ENCODE measurements around the gene CREB1.
A peak's percentile ranks its signal among the peaks of the same experiment; 100 is the strongest.
"Not testable (repeated sequence)": the region's sequence is repeated elsewhere in the genome, so short reads cannot be mapped to it uniquely, and the experiment has no call there.

Gene CREB1

DNA sequence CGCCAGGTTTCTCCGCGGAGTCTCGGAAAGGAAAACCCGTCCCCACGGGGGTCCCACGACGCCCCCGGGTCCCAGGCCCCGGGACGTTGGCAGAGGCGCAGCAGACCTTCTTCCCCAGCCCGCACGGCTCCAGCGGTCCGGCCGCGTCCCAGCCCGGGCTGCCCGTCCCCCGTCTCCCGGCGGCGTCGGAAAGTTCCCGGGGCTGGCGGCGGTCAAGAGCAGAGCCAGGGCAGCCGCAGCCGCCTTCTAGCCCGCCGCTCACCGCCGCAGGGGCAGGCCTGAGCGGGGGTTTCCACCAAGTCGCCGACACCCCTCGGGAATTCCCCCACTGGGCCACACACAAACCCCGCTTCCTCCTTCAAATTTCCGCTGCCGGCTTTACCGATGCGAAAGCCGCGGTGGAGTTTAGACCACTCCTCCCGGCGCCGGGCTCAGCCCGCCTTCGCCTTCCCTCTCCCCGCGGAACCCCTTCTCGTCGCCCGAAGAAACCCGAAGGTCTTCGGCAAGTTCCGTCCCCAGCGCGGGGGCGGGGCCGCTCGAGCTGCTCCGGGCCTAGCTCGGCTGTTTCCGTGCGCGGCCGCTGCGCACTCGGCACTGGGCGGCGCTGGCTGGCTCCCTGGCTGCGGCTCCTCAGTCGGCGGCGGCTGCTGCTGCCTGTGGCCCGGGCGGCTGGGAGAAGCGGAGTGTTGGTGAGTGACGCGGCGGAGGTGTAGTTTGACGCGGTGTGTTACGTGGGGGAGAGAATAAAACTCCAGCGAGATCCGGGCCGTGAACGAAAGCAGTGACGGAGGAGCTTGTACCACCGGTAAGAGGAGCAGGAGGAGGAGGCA is at the start of gene CREB1:
Gene CREB1, plus strand, starts transcription at position 633 of the 830 bp plus-strand sequence. CDS start 25,674 bp downstream, outside the sequence.
- DNase-seq, result peak; percentile 90 to 99 (median 97)

DNA sequence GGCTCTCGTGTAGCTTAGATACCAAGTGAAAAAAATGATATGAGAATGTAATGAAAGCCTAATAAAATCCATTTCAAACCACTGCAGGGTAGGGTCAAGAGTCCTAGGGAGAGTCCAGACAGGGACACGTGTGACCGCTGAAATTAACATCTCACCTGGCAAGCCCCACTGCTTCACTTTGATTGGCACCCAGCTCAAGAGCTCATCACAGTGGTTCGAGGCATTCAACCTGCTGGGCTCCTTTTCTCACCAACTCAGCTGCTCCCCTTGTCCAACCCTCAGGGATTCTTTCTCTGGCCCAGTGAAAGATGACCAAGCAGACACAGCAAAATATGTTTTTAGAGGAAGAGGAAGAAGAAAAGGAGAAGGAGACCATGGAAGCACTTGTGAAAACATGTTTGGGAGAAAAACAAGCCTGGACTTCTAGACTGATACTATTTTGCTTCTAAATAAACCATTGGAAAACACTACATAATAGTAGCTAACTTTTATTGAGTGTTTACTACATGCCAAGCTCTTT is 49.2 kb upstream of the CREB1 start:
- DNase-seq, result no peak

GRCh38 chr2:207481924-207482323 is 47.8 kb upstream of the CREB1 start:
- peak in 2 of 56 donors; percentile 5 to 39 for DNase-seq

DNA sequence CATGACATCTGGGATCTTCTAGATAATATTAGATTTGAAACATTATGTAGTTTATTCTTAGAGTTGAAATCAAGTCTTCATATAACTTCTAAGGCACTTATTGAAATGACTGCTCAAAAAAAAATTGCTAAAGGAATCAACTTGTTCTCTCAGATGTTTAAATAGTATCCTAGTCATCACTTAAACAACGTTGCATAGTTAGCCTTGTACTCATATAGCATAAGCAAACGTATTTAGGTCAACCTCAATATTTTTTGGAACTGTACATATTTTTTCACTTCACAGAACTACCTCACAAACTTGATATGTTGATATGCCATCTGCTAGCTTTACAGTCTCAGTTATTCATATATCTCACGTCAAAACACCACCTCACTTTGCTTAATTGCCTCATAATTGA is 47.1 kb upstream of the CREB1 start:
- no peak for DNase-seq

DNA sequence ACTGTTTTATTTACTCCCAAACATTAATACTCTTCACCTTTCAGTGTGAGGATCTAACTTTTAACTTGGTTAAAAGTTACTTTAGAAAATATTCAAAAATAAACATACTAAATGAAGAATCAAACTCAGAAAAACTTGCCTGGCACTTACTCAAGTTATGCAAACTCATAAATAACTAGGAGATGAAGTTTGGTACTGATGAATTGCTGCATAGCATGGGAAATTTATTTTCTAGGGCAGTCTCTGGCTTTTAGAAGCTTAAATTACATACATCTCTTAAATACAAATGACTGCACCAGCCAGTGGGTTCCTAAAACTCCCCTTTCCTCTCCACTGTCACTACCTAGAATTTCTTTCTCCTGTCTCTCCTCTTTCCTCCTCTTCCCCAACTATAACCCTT is 46.7 kb upstream of the CREB1 start:
- DNase-seq, result no peak

DNA sequence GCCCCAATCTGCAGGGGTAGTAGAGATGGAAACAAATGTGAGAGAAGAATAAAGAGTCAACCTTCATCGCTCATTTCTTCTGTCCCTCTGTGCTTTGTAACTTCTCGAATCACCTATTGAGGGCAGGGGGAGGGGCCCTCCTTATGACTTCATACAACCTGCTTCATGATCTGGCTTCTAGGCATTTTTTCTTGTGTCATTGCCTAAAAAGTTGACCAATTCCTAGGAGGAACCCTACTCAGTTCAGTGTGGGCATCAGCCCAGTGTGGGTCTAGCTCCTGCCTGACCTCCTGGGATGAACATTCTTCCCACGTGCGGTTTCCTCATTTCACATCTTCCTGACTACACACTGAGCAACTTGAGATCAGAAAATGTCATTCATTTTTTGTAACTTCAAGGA is 46.3 kb upstream of the CREB1 start:
- DNase-seq, result no peak

- no peak for DNase-seq
Measured at GRCh38 chr2:207484444-207485391, 45.0 kb upstream of the CREB1 start.

- peak in 1 of 56 donors; percentile 15 for DNase-seq
Measured at GRCh38 chr2:207487650-207488311, 42.0 kb upstream of the CREB1 start.

- DNase-seq, result no peak
Measured at GRCh38 chr2:207489251-207489650, 40.5 kb upstream of the CREB1 start.

GRCh38 chr2:207490441-207490840 is 39.3 kb upstream of the CREB1 start:
- no peak for DNase-seq

DNA sequence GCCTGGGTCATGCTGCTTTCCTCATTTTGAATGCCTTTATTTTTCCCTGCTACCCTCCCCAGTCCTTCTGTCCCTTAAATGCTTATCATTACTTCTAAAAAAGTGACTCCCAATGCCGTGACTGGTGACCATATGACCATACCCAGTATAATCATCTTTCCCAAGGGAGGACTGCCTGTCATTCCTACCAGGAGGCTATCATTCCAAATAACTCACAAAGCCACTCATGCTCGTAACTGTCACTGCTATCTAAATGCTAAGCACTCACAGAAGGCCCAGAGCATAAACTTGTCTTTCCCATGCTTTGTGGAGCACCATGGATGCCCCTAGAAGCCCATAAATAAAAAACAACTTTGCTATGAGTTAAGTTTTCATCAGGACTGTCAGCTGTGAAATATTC is 38.7 kb upstream of the CREB1 start:
- DNase-seq, result no peak

DNA sequence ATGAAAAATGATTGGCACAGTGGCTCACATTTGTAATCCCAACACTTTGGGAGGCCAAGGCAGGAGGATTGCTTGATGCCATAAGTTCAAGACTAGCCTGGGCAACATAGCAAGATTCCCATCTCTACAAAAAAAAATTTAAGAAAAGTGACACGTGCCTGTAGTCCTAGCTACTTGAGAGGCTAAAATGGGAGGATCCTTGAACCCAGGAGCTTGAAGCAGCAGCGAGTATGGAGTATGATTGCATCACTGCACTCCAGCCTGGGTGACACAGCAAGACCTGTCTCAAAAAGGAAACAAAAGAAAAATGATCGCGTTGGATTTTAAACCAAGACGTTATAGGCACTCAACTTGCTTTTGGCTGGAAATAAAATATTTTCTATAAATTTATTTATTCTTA is 37.8 kb upstream of the CREB1 start:
- no peak for DNase-seq

- no peak for DNase-seq
Measured at GRCh38 chr2:207492461-207492860, 37.3 kb upstream of the CREB1 start.

DNA sequence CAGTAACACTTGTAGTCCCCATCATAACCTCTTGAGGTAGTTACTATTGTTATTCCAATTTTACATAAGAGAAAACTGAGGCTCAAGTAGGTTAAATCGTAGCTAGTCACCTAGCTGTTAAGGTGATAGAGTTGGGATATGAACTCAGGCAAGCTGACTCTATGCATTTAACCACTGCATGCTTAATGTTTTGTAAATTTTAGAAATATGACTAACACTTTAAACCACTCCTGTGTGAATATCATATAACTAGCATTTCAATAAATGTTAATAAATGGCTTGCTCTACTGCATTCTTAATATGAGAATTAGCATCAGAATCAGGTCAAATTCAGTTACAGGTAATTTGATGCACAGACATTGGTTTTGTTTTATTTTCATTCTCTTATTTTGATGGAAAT is 35.6 kb upstream of the CREB1 start:
- DNase-seq, result no peak

GRCh38 chr2:207496936-207497335 is 32.8 kb upstream of the CREB1 start:
- DNase-seq, result not testable (repeated sequence)

- no peak for DNase-seq
Measured at GRCh38 chr2:207497596-207497995, 32.2 kb upstream of the CREB1 start.

DNA sequence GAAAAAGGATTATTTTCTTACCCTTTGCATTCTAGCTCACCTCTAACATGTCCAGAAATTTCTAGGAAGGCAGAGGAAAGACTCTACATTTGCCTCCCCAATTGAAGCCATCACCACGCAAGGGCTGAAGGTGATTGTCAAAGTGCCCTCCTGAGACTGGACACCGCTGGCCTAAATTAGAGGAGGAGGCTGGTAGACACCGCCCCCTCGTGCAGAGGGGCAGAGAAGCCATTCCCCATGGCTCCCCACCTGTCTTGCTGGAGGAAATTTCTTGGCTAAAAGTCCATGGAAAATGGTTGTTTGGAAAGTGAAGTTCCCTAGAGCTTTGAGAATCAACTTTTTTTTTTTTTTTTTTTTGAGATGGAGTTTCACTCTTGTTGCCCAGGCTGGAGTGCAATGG is 31.3 kb upstream of the CREB1 start:
- DNase-seq, result no peak

DNA sequence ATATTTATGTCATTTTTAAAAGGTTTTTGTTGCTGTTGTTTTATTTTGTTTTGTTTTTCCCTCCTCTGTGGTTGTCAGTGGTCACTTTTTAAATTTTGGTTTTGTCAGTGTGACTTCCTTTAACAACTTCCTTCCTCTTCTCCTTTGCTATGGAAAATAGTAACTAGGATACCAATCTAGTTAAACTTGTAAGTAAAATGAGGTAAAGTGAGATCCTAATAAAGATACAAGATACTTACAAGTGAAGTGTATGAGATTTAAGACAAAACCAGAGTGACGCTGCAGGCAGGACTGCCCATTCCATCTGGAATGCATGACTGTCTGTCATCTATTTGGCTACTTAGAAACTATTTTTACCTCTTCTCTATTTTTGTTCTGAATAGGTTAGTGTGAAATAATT is 30.6 kb upstream of the CREB1 start:
- no peak for DNase-seq

DNA sequence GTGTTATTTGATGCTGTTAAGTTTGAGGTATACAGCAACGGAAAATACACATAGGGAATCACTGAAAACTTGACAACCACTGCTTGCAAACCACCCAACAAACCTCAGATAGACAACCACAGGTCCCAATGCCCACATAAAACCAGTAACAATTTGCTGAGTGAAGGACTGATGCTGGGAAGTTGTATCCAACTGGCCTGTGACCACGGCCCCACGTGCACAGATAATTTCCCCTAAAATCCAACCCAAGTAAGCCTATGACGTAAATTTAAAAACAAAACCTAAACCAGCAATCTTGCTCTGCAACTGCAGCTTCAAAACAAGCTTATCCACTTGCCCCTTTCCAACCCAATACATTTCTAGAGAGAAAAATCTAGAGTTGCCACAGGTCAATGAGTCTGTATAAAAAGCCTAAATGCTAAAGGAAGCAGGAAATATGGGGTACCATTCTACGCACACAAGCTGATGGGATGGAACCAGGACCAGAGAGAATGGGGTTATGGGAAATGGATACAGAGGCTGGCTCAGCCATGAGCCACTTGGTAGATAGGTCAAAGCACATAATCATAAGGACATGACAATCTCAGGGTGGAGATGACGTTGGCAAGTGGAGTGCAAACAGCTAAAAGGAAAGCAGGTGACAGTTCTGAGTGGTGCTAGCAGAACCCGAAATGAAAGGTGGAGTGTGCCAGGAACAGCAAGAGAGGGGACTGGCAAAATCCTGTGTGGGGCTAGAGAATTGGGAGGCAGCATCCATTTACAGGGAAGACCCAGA is 27.8 kb upstream of the CREB1 start:
- DNase-seq, result no peak

DNA sequence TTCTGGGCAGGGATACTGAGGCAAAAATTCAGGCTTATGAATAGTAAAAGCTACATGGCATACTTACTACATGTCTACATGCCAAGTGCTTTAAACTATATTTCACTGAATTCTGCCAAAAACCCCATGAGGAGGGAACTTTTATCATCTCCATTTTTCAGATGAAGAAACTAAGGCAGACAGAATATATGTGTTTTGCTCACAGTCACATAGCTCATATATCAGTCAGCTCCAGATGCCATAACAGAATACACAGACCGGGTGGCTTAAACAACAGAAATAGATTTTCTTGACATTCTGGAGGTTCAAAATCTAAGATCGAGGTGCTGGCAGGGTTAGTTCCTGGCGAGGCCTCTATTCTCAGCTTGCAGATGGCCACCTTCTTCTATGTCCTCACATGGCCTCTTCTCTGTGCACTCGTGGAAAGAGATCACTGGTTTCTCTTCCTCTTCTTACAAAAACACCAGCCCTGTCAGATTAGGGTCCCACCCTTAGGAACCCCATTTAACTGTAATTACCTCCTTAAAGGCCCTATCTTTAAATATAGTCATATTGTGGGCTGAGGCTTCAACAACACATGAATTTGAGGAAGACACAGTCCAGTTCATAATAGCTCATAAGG is 27.1 kb upstream of the CREB1 start:
- no peak for DNase-seq

Measured in amygdala (tissue), 56 donors.